GM12878 (cell line): ENCODE data around the gene RGR. TPM values are rescaled to one million over a fixed set of nuclear protein-coding genes. Genes with fewer than 3 reads are reported as not detected.

ENCODE experiments used
- ATAC-seq: fragments of 200-7000 bp; cut with Tn5 transposase; 3 replicates; pipeline ENCODE4 v1.9.1; 2020; ENCODE audit warnings: mild to moderate bottlenecking, moderate library complexity
- BruUV-seq: library from RNA; stranded (reverse); fragments of 400-500 nt; replicated peaks from 2 replicates; lab custom pipeline; 2021; lab: Mats Ljungman, UMichigan
- CTCF ChIA-PET: fragments of 300-600 bp; sonication (Branson Sonifier 250); formaldehyde crosslinking; extraction: SDS; loops from one replicate; lab custom pipeline; 2021; ENCODE audit warnings: inconsistent platforms; lab: Yijun Ruan, JAX
- POLR2A ChIA-PET: fragments of 350-600 bp; formaldehyde crosslinking; extraction: SDS; loops from one replicate; lab custom pipeline; 2021; ENCODE audit warnings: inconsistent platforms; lab: Charles Lee
- RAD21 ChIA-PET: fragments of 300-600 bp; sonication (Branson Sonifier 250); formaldehyde crosslinking; loops from one replicate; lab custom pipeline; 2023; ENCODE audit warnings: antibody characterized with exemption; ENCODE audit not compliant: unreplicated experiment; lab: Charles Lee
- SMC1A ChIA-PET: fragments of 300-600 bp; sonication (Branson Sonifier 250); formaldehyde crosslinking; loops from one replicate; lab custom pipeline; 2023; ENCODE audit not compliant: unreplicated experiment, uncharacterized antibody; lab: Charles Lee
- DNase-seq: peaks from one replicate; pipeline ENCODE4 v3.0.0-alpha.2; 2011; ENCODE audit warnings: low read depth, low spot score
- FAIRE-seq: peaks from 3 replicates; lab custom pipeline; 2011; peaks lifted over from hg19 to GRCh38; lab: Jason Lieb, UNC
- H2AFZ ChIP-seq: 2 replicates; pipeline ENCODE4 v1.6.0; 2011; ENCODE audit warnings: low read depth, low read length, control low read depth; ENCODE audit not compliant: control insufficient read depth
- H3K27ac ChIP-seq: 2 replicates; pipeline ENCODE4 v1.5.1; 2011; ENCODE audit warnings: control low read depth; ENCODE audit not compliant: control insufficient read depth, insufficient read depth
- H3K27me3 ChIP-seq, 2 experiments: replicated peaks in 1 of 2; 2 replicates each; pipeline versions ENCODE4 v1.6.0 to v1.6.1; 2011; ENCODE audit warnings: low read length in 1 of 2; ENCODE audit not compliant: control insufficient read depth in 2 of 2, insufficient read depth in 2 of 2
- H3K36me3 ChIP-seq, 2 experiments: 2 replicates each; pipeline ENCODE4 v1.5.1; 2011; ENCODE audit warnings: low read length in 1 of 2; ENCODE audit not compliant: control insufficient read depth in 2 of 2, insufficient read depth in 2 of 2
- H3K4me1 ChIP-seq: 2 replicates; pipeline ENCODE4 v1.6.1; 2011; ENCODE audit warnings: mild to moderate bottlenecking, low read length, moderate library complexity, mixed read lengths; ENCODE audit not compliant: control insufficient read depth, insufficient read depth
- H3K4me2 ChIP-seq: 2 replicates; pipeline ENCODE4 v1.6.0; 2011; ENCODE audit warnings: control low read depth; ENCODE audit not compliant: control insufficient read depth, insufficient read depth
- H3K4me3 ChIP-seq: fragments of 200-600 bp; sonication (generic); 2 replicates; pipeline ENCODE4 v1.5.1; 2016
- H3K79me2 ChIP-seq: 2 replicates; pipeline ENCODE4 v1.6.0; 2011; ENCODE audit warnings: low read length; ENCODE audit not compliant: control insufficient read depth, insufficient read depth
- H3K9ac ChIP-seq: 2 replicates; pipeline ENCODE4 v1.8.0; 2011; ENCODE audit warnings: low read length, control low read depth, mixed read lengths; ENCODE audit not compliant: control insufficient read depth, insufficient read depth
- H3K9me3 ChIP-seq: replicated peaks from 3 replicates; pipeline ENCODE4 v1.5.1; 2011; ENCODE audit warnings: mild to moderate bottlenecking, low read length; ENCODE audit not compliant: control insufficient read depth, insufficient read depth
- H4K20me1 ChIP-seq: 2 replicates; pipeline ENCODE4 v1.6.0; 2011; ENCODE audit not compliant: control insufficient read depth, insufficient read depth
- CHD1 ChIP-seq: IDR thresholded peaks from 2 replicates; pipeline ENCODE4 v1.6.1; 2012; ENCODE audit warnings: low read depth, low read length, improper control_type of control experiment
- JUNB ChIP-seq: IDR thresholded peaks from 2 replicates; pipeline ENCODE4 v1.6.1; 2016; ENCODE audit warnings: antibody characterized with exemption, mild to moderate bottlenecking
- MTA2 ChIP-seq: fragments of 450-650 bp; IDR thresholded peaks from 2 replicates; pipeline ENCODE4 v1.6.1; 2016; ENCODE audit warnings: low read depth, mild to moderate bottlenecking, moderate library complexity
- RAD21 ChIP-seq: IDR thresholded peaks from 2 replicates; pipeline ENCODE4 v1.6.1; 2011; ENCODE audit warnings: mild to moderate bottlenecking, low read depth, low read length, moderate library complexity; ENCODE audit not compliant: insufficient read depth
- RB1 ChIP-seq: fragments of 450-650 bp; formaldehyde crosslinking; IDR thresholded peaks from 2 replicates; pipeline ENCODE4 v1.6.1; 2017; ENCODE audit warnings: mild to moderate bottlenecking, borderline replicate concordance
- ZBED1 ChIP-seq: IDR thresholded peaks from 2 replicates; pipeline ENCODE4 v1.6.1; 2016; ENCODE audit warnings: borderline replicate concordance
- ZNF24 ChIP-seq: fragments of 450-650 bp; IDR thresholded peaks from 2 replicates; pipeline ENCODE4 v1.6.1; 2017; ENCODE audit warnings: antibody characterized with exemption, mild to moderate bottlenecking
- WGBS: methylation state at CpG from one replicate; pipeline ENCODE4 v1.1.6; 2016; ENCODE audit warnings: low lambda C conversion rate; ENCODE audit not compliant: insufficient replicate concordance, insufficient coverage; ENCODE audit errors: missing lambda C conversion rate; 5-methylcytosine and 5-hydroxymethylcytosine counted together
- in situ Hi-C: fragments of 300-500 bp; cut with MboI; formaldehyde crosslinking; loops from 9 replicates; pipeline ENCODE4 v1.14.3; 2018; ENCODE audit warnings: mixed read lengths
- intact Hi-C: fragments of 100-400 bp; cut with micrococcal nuclease; formaldehyde crosslinking; loops from one replicate; pipeline ENCODE4 v1.14.2; 2022; ENCODE audit not compliant: unreplicated experiment
- polyA plus RNA-seq, 11 experiments: library from polyadenylated mRNA; depleted of rRNA in 4 of 11; unstranded in 6 of 11; stranded (reverse) in 5 of 11; fragments of >200 nt; fragmentation: Nextera tagmentation in 4 of 11; fragmentation: Illumina TruSeq in 1 of 11; extraction: Ambion mirVana in 4 of 11; extraction: Trizol in 1 of 11; gene quantifications; 1 replicate in 1 of 11; 2 replicates in 10 of 11; pipeline versions ENCODE4 v1.2.1 to v1.2.3, GENCODE V29; 2011 to 2016; ENCODE audit warnings: inconsistent platforms in 2 of 11, missing spikeins in 2 of 11, low read depth in 1 of 11
- total RNA-seq, 4 experiments: library from RNA; depleted of rRNA in 3 of 4; stranded (reverse); fragments of >200 nt in 3 of 4; fragmentation: Illumina TruSeq in 1 of 4; extraction: Trizol in 1 of 4; gene quantifications; 2 replicates each; pipeline versions ENCODE4 v1.2.1 to v1.2.3, GENCODE V29; 2013 to 2021
- TF ChIP-seq, protein P1 (sequence below): fragments of 450-650 bp; IDR thresholded peaks from 2 replicates; pipeline ENCODE4 v1.6.1; 2016; ENCODE audit warnings: mild to moderate bottlenecking, moderate library complexity, borderline replicate concordance
- TF ChIP-seq, protein P2 (sequence below): IDR thresholded peaks from 2 replicates; pipeline ENCODE4 v1.6.1; 2011; ENCODE audit warnings: mild to moderate bottlenecking, low read depth, low read length, moderate library complexity; ENCODE audit not compliant: insufficient replicate concordance
- TF ChIP-seq, protein P3 (sequence below): fragments of 450-650 bp; formaldehyde crosslinking; IDR thresholded peaks from 2 replicates; pipeline ENCODE4 v1.4.0; 2022; ENCODE audit warnings: mild to moderate bottlenecking, moderate library complexity
- TF ChIP-seq, protein P4 (sequence below): fragments of 450-650 bp; IDR thresholded peaks from 2 replicates; pipeline ENCODE4 v1.6.1; 2017; ENCODE audit warnings: antibody characterized with exemption, mild to moderate bottlenecking, moderate library complexity

The RGR gene
- total and polyA plus RNA-seq, 10 of the 15 experiments (the other 5 are each of a cell fraction or from before 2014, with no cell fraction given): not detected

DNA sequence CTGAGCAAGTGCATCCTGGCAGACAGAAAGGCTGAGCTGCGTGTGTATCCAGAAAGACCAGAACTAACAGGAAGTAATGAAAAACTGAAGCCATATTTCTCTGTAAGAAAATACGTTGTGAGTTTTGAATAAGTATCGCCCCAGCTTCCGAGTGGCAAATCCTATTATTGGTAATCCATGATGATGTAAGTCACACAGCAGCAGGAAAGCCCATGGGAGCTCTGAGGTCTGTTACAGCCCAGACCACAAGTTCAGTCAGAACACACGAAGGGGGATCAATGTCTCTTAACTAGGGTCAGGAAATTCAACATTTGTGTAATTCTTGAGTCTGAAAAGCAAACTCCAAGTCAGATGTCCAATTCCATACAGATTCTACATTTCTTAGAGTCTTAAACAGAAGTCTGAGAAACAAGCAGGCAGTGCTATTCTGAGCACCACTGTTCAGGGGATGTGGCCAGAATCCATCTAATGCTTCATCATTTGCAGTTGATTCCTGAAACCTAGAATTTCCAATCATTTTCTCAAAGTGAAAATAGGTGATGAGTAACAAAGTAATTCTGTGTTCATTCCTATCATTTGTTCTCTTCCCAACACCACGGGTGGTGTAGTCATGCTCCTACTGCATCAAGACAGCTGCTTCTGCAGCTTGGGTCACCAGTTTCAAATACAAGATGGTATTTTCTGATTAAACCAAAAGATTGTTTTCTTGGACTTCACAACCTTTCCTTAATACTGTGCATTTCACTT is 19.3 kb upstream of the RGR start, which contains the start of gene LRIT2:
Gene LRIT2, minus strand, starts transcription at position 118 of the 747 bp plus-strand sequence. Its CDS starts 24 bp downstream, at position 94.
- H3K27ac ChIP-seq: no peak within 1 kb of the TSS
- H3K4me2 ChIP-seq: no peak within 1 kb of the TSS
- no peak within 1 kb of the TSS for H2AFZ ChIP-seq
- no peak within 1 kb of the TSS for H3K9ac ChIP-seq
- ChIA-PET SMC1A (no interaction called here), POLR2A (no interaction called here), RAD21 (no interaction called here), CTCF (interaction anchor here (1.4 kb wide), 1 partner anchor 11 kb away, joined by 3 read pairs; no protein-coding TSS in a partner anchor)
- no TSS peak for BruUV-seq
- no peaks in the 10 kb centered on the region; a peak in 1 of 4 replicates for H3K27me3 ChIP-seq
- H3K79me2 ChIP-seq: no peaks in the 10 kb centered on the region
- no peak for FAIRE-seq
- H3K4me3 ChIP-seq: no peak within 1 kb of the TSS
- no peaks in the 10 kb centered on the region for H4K20me1 ChIP-seq
- intact Hi-C loops (no loop called here), in situ Hi-C loops (no loop called here)
- DNase-seq: no peak
- no peaks in the 10 kb centered on the region for H3K4me1 ChIP-seq
- no peaks in the 10 kb centered on the region for H3K9me3 ChIP-seq
- ATAC-seq: no peak
- no peaks in the 10 kb centered on the region for H3K36me3 ChIP-seq
- WGBS: 43% methylated on average over 6 of the region's 6 CpGs
- TF ChIP-seq RAD21 (no peak), CHD1 (no peak), MTA2 (no peak), ZNF24 (no peak), ZBED1 (no peak), RB1 (no peak), JUNB (no peak)
- TF ChIP-seq, protein P1, sequence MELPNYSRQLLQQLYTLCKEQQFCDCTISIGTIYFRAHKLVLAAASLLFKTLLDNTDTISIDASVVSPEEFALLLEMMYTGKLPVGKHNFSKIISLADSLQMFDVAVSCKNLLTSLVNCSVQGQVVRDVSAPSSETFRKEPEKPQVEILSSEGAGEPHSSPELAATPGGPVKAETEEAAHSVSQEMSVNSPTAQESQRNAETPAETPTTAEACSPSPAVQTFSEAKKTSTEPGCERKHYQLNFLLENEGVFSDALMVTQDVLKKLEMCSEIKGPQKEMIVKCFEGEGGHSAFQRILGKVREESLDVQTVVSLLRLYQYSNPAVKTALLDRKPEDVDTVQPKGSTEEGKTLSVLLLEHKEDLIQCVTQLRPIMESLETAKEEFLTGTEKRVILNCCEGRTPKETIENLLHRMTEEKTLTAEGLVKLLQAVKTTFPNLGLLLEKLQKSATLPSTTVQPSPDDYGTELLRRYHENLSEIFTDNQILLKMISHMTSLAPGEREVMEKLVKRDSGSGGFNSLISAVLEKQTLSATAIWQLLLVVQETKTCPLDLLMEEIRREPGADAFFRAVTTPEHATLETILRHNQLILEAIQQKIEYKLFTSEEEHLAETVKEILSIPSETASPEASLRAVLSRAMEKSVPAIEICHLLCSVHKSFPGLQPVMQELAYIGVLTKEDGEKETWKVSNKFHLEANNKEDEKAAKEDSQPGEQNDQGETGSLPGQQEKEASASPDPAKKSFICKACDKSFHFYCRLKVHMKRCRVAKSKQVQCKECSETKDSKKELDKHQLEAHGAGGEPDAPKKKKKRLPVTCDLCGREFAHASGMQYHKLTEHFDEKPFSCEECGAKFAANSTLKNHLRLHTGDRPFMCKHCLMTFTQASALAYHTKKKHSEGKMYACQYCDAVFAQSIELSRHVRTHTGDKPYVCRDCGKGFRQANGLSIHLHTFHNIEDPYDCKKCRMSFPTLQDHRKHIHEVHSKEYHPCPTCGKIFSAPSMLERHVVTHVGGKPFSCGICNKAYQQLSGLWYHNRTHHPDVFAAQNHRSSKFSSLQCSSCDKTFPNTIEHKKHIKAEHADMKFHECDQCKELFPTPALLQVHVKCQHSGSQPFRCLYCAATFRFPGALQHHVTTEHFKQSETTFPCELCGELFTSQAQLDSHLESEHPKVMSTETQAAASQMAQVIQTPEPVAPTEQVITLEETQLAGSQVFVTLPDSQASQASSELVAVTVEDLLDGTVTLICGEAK: no peak
- TF ChIP-seq, protein P2, sequence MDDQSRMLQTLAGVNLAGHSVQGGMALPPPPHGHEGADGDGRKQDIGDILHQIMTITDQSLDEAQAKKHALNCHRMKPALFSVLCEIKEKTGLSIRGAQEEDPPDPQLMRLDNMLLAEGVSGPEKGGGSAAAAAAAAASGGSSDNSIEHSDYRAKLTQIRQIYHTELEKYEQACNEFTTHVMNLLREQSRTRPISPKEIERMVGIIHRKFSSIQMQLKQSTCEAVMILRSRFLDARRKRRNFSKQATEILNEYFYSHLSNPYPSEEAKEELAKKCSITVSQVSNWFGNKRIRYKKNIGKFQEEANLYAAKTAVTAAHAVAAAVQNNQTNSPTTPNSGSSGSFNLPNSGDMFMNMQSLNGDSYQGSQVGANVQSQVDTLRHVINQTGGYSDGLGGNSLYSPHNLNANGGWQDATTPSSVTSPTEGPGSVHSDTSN: no peak
- TF ChIP-seq, protein P3, sequence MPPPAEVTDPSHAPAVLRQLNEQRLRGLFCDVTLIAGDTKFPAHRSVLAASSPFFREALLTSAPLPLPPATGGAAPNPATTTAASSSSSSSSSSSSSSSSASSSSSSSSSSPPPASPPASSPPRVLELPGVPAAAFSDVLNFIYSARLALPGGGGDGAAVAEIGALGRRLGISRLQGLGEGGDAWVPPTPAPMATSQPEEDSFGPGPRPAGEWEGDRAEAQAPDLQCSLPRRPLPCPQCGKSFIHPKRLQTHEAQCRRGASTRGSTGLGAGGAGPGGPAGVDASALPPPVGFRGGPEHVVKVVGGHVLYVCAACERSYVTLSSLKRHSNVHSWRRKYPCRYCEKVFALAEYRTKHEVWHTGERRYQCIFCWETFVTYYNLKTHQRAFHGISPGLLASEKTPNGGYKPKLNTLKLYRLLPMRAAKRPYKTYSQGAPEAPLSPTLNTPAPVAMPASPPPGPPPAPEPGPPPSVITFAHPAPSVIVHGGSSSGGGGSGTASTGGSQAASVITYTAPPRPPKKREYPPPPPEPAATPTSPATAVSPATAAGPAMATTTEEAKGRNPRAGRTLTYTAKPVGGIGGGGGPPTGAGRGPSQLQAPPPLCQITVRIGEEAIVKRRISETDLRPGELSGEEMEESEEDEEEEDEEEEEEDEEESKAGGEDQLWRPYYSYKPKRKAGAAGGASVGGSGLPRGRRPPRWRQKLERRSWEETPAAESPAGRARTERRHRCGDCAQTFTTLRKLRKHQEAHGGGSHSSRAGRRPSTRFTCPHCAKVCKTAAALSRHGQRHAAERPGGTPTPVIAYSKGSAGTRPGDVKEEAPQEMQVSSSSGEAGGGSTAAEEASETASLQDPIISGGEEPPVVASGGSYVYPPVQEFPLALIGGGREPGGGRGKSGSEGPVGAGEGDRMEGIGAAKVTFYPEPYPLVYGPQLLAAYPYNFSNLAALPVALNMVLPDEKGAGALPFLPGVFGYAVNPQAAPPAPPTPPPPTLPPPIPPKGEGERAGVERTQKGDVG (CRISPR knock-in tag): no peak
- TF ChIP-seq, protein P4, sequence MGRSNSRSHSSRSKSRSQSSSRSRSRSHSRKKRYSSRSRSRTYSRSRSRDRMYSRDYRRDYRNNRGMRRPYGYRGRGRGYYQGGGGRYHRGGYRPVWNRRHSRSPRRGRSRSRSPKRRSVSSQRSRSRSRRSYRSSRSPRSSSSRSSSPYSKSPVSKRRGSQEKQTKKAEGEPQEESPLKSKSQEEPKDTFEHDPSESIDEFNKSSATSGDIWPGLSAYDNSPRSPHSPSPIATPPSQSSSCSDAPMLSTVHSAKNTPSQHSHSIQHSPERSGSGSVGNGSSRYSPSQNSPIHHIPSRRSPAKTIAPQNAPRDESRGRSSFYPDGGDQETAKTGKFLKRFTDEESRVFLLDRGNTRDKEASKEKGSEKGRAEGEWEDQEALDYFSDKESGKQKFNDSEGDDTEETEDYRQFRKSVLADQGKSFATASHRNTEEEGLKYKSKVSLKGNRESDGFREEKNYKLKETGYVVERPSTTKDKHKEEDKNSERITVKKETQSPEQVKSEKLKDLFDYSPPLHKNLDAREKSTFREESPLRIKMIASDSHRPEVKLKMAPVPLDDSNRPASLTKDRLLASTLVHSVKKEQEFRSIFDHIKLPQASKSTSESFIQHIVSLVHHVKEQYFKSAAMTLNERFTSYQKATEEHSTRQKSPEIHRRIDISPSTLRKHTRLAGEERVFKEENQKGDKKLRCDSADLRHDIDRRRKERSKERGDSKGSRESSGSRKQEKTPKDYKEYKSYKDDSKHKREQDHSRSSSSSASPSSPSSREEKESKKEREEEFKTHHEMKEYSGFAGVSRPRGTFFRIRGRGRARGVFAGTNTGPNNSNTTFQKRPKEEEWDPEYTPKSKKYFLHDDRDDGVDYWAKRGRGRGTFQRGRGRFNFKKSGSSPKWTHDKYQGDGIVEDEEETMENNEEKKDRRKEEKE: no peak
